ENCODE data around the gene MAP1LC3C. TPM values are rescaled to one million over a fixed set of nuclear protein-coding genes. Genes with fewer than 3 reads are reported as not detected.

The MAP1LC3C gene
- total and polyA plus RNA-seq, 2 experiments from 2014 or later = 0.27 to 0.45 TPM

DNA sequence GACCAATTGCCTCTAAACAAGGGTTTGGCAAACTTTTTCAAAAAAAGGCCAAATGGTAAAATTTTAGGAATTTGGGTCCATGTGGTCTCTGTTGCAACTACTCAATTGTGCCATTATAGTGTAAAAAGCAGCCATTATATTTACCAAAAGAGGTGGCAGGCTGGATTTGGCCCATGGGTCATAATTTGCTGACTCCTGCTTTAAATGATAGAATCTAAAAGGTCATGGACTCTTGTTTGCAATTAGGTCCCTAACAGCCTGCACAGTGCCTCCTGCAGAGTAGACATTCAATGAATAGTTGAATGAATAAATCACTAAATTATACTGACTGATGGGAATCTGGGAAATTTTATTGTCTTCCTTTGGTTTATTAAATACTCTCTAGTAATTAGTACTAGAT, 35.2 kb downstream of the MAP1LC3C start:
- Histone ChIP-seq H2AFZ (no peak overlapping the region), H3K27ac (no peak overlapping the region), H4K20me1 (ENCODE audit: insufficient read depth, poor library complexity, severe bottlenecking) (no peaks in the 10 kb centered on the region), H3K79me2 (no peaks in the 10 kb centered on the region), H3K4me3 (no peak overlapping the region), H3K36me3 (replicated peaks; ENCODE audit: insufficient read depth, low read depth) (no peaks in the 10 kb centered on the region), H3K4me2 (no peak overlapping the region), H3K4me1 (ENCODE audit: insufficient read depth) (no peaks in the 10 kb centered on the region), H3K9me3 (ENCODE audit: low read depth) (no peaks in the 10 kb centered on the region), H3K27me3 (no peaks in the 10 kb centered on the region), H3K9me2 (replicated peaks; ENCODE audit: insufficient read depth) (no peaks in the 10 kb centered on the region)
- TF ChIP-seq, protein P1, sequence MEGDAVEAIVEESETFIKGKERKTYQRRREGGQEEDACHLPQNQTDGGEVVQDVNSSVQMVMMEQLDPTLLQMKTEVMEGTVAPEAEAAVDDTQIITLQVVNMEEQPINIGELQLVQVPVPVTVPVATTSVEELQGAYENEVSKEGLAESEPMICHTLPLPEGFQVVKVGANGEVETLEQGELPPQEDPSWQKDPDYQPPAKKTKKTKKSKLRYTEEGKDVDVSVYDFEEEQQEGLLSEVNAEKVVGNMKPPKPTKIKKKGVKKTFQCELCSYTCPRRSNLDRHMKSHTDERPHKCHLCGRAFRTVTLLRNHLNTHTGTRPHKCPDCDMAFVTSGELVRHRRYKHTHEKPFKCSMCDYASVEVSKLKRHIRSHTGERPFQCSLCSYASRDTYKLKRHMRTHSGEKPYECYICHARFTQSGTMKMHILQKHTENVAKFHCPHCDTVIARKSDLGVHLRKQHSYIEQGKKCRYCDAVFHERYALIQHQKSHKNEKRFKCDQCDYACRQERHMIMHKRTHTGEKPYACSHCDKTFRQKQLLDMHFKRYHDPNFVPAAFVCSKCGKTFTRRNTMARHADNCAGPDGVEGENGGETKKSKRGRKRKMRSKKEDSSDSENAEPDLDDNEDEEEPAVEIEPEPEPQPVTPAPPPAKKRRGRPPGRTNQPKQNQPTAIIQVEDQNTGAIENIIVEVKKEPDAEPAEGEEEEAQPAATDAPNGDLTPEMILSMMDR (IDR thresholded peaks at IDR 0.05; ENCODE audit: poor library complexity) = no peak
- TF ChIP-seq EZH2 (IDR thresholded peaks at IDR 0.05; ENCODE audit: borderline replicate concordance) (no peak), EZH2phosphoT487 (IDR thresholded peaks at IDR 0.05; ENCODE audit: low read depth, severe bottlenecking, unreplicated experiment) (no peak)
- no peak for DNase-seq (ENCODE audit: low spot score)

DNA sequence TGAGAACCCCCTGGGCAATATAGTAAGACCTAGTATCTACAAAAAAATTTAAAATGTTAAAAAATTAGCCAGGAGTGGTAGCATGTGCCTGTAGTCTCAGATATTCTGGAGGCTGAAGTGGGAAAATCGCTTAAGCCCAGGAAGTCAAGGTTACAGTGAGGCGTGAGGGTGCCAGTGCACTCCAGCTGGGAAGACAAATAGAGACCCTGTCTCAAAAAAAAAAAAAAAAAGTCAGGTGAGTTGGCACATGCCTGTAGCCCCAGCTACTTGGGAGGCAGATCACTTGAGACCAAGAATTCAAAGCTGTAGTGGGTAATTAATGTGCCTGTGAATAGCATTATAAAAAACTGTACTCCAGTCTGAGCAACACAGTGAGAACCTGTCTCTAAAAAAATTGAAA, 36.7 kb downstream of the MAP1LC3C start:
- 88% methylated on average over 2 of the region's 2 CpGs for WGBS (ENCODE audit: low lambda C conversion rate, missing lambda C conversion rate)
- Histone ChIP-seq H3K36me3 (replicated peaks; ENCODE audit: insufficient read depth, low read depth) (no peaks in the 10 kb centered on the region), H3K79me2 (no peaks in the 10 kb centered on the region), H4K20me1 (ENCODE audit: insufficient read depth, poor library complexity, severe bottlenecking) (no peaks in the 10 kb centered on the region), H3K4me1 (ENCODE audit: insufficient read depth) (no peaks in the 10 kb centered on the region), H3K27me3 (no peaks in the 10 kb centered on the region), H2AFZ (no peak overlapping the region), H3K9me3 (ENCODE audit: low read depth) (no peaks in the 10 kb centered on the region), H3K4me3 (no peak overlapping the region), H3K27ac (no peak overlapping the region), H3K9me2 (replicated peaks; ENCODE audit: insufficient read depth) (no peaks in the 10 kb centered on the region), H3K4me2 (no peak overlapping the region)
- no peak for DNase-seq (ENCODE audit: low spot score)
- TF ChIP-seq EZH2 (IDR thresholded peaks at IDR 0.05; ENCODE audit: borderline replicate concordance) (no peak), EZH2phosphoT487 (IDR thresholded peaks at IDR 0.05; ENCODE audit: low read depth, severe bottlenecking, unreplicated experiment) (no peak)
- TF ChIP-seq, protein P1 (IDR thresholded peaks at IDR 0.05; ENCODE audit: poor library complexity) = no peak

DNA sequence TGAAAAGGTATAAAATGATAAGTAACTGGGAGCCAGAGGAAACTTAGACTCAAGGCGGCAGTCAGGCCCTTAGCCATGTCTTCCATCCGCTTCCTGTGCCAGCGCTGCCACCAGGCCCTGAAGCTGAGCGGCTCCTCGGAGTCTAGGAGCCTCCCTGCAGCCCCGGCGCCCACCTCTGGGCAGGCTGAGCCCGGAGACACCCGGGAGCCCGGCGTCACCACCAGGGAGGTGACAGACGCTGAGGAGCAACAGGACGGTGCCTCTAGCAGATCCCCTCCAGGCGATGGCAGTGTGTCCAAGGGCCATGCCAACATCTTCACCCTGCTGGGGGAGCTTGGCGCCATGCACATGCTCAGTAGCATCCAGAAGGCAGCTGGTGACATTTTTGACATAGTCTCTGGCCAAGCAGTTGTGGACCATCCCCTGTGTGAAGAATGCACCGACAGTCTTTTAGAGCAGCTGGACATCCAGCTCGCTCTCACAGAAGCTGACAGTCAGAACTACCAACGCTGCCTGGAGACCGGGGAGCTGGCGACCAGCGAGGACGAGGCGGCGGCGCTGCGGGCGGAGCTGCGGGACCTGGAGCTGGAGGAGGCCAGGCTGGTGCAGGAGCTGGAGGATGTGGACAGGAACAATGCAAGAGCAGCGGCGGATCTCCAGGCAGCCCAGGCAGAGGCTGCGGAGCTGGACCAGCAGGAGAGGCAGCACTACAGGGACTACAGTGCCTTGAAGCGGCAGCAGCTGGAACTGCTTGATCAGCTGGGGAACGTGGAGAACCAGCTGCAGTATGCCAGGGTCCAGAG, 41.0 kb downstream of the MAP1LC3C start, which contains the start of gene BECN2:
BECN2 (plus strand) TSS at position 76 of the 803 bp plus-strand sequence; CDS start at position 76, 0 bp downstream.
- Histone ChIP-seq H4K20me1 (ENCODE audit: insufficient read depth, poor library complexity, severe bottlenecking) (no peaks in the 10 kb centered on the region), H3K27me3 (no peaks in the 10 kb centered on the region), H3K36me3 (replicated peaks; ENCODE audit: insufficient read depth, low read depth) (no peaks in the 10 kb centered on the region), H3K27ac (no peak within 1 kb of the TSS), H2AFZ (no peak within 1 kb of the TSS), H3K79me2 (no peaks in the 10 kb centered on the region), H3K9me3 (ENCODE audit: low read depth) (no peaks in the 10 kb centered on the region), H3K4me1 (ENCODE audit: insufficient read depth) (no peaks in the 10 kb centered on the region), H3K4me2 (no peak within 1 kb of the TSS), H3K4me3 (no peak within 1 kb of the TSS), H3K9me2 (replicated peaks; ENCODE audit: insufficient read depth) (no peaks in the 10 kb centered on the region)
- no peak for TF ChIP-seq EZH2phosphoT487 (IDR thresholded peaks at IDR 0.05; ENCODE audit: low read depth, severe bottlenecking, unreplicated experiment)
- no peak for DNase-seq (ENCODE audit: low spot score)
- 92% methylated on average over 33 of the region's 33 CpGs for WGBS (ENCODE audit: low lambda C conversion rate, missing lambda C conversion rate)

DNA sequence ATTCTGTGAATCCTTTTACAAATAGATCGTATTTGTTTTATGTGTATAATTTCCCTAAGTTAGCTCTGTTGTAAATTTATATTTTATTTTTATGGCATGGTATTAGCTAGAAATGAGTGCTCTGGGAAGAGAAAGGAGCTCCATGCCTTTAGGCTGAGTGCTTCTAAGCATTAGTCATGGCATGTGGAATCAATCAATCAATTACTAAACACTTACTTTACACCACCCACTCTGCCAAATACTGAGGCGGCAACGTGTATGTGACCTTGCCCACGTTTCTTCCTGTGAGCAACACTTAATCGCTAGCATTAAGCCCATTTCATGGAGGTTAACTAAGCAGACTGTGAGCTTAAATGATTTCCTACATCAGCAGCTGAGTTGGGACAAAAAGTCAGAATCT, 48.5 kb downstream of the MAP1LC3C start:
- Histone ChIP-seq H3K9me2 (replicated peaks; ENCODE audit: insufficient read depth) (no peaks in the 10 kb centered on the region), H2AFZ (no peak overlapping the region), H3K4me2 (no peak overlapping the region), H3K9me3 (ENCODE audit: low read depth) (no peaks in the 10 kb centered on the region), H3K27me3 (no peaks in the 10 kb centered on the region), H3K27ac (no peak overlapping the region), H3K79me2 (no peaks in the 10 kb centered on the region), H3K36me3 (replicated peaks; ENCODE audit: insufficient read depth, low read depth) (no peaks in the 10 kb centered on the region), H3K4me1 (ENCODE audit: insufficient read depth) (no peaks in the 10 kb centered on the region), H4K20me1 (ENCODE audit: insufficient read depth, poor library complexity, severe bottlenecking) (no peaks in the 10 kb centered on the region), H3K4me3 (no peak overlapping the region)
- WGBS (ENCODE audit: low lambda C conversion rate, missing lambda C conversion rate) = 54% methylated on average over 5 of the region's 5 CpGs
- TF ChIP-seq EZH2 (IDR thresholded peaks at IDR 0.05; ENCODE audit: borderline replicate concordance) (no peak), EZH2phosphoT487 (IDR thresholded peaks at IDR 0.05; ENCODE audit: low read depth, severe bottlenecking, unreplicated experiment) (no peak)
- TF ChIP-seq, protein P1 (IDR thresholded peaks at IDR 0.05; ENCODE audit: poor library complexity) = no peak
- no peak for DNase-seq (ENCODE audit: low spot score)

All from hepatocyte (in vitro differentiated cells).